Peyer's patch (tissue), 4 donors: Measurements from ENCODE around the gene GUCA1C.

ENCODE experiments used
- POLR2A ChIP-seq, 2 donors: fragments of 450-650 bp; IDR thresholded peaks; one replicate each; pipeline ENCODE4 v1.5.1; 2017; ENCODE audit warnings: antibody characterized with exemption in 2 of 2, mild to moderate bottlenecking in 2 of 2, moderate library complexity in 2 of 2
- TF ChIP-seq, protein P1 (sequence below), 6 experiments: fragments of 450-650 bp in 4 of 6; fragments of 200-600 bp in 2 of 6; sonication (generic) in 1 of 6; IDR thresholded peaks; one replicate each; pipeline ENCODE4 v1.5.1; 2017 to 2019; ENCODE audit warnings: antibody characterized with exemption in 6 of 6, mild to moderate bottlenecking in 3 of 6, moderate library complexity in 1 of 6

DNA sequence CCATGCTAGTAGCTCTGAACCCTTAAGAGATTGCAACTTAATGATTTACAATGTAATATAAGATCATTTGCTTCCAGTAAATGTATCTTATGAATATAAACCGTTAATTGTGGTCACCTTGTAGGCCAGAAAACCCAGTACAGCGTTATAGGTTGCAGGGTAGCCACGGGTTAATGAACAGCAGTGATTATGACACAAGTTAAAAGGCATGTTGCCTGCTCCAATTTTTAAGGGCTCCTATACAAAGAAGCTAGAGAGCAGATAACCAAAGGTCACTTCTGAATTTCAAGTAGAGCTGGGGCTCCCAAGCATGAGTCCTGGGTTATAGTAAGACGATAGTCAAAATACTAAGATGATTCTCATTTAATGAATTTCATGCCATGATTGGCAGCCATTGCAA lies 13.5 kb downstream of the GUCA1C start:
- TF ChIP-seq, protein P1, sequence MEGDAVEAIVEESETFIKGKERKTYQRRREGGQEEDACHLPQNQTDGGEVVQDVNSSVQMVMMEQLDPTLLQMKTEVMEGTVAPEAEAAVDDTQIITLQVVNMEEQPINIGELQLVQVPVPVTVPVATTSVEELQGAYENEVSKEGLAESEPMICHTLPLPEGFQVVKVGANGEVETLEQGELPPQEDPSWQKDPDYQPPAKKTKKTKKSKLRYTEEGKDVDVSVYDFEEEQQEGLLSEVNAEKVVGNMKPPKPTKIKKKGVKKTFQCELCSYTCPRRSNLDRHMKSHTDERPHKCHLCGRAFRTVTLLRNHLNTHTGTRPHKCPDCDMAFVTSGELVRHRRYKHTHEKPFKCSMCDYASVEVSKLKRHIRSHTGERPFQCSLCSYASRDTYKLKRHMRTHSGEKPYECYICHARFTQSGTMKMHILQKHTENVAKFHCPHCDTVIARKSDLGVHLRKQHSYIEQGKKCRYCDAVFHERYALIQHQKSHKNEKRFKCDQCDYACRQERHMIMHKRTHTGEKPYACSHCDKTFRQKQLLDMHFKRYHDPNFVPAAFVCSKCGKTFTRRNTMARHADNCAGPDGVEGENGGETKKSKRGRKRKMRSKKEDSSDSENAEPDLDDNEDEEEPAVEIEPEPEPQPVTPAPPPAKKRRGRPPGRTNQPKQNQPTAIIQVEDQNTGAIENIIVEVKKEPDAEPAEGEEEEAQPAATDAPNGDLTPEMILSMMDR (IDR thresholded peaks at IDR 0.05), result no peak
- TF ChIP-seq POLR2A (IDR thresholded peaks at IDR 0.05), result no peak
